Fibroblast of pulmonary artery (primary cell): ENCODE measurements around the gene TMEM273.

Experiments
- DNase-seq: peaks from one replicate; pipeline ENCODE4 v3.0.0-alpha.2; 2010; ENCODE audit warnings: low read depth
- H3K4me3 ChIP-seq: replicated peaks from 2 replicates; pipeline ENCODE4 v1.5.1; 2011; ENCODE audit warnings: low read depth, mild to moderate bottlenecking, control low read depth, low read length, moderate library complexity
- CTCF ChIP-seq: IDR thresholded peaks from 2 replicates; pipeline ENCODE4 v1.5.1; 2011; ENCODE audit warnings: mild to moderate bottlenecking, control low read depth, low read length, inconsistent platforms; ENCODE audit errors: missing control alignments

The TMEM273 gene

GRCh38 chr10:49208996-49209395, 20.8 kb upstream of the TMEM273 start:
- no peak overlapping the region for H3K4me3 ChIP-seq
- TF ChIP-seq CTCF: no peak
- DNase-seq: no peak

DNA sequence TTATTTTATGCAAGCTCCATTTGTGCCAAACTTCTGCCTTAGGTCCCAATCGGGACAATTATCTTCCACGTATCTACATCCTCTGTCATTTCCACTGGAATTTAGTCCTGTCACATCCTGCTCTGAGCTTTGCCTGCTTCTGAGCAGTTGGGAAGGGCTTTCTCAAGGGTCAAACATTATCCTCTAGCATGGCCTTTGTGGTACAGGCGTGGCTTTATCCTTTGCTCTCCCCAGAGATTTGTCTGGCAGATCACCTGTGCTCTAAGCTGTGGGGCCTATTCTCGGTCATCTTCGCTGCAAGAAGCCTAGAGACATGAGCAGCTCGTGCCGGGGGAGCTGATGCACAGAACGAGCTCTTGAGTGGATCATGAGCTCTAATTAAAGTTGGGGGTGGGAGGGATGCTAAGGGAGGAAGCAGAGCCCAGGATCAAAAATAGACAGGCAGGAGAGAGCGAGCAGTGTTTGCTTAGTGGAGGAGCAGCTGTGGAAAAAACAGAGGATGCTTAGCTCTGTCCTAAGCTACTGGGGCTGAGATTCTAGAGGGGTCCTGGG, 19.8 kb upstream of the TMEM273 start:
- H3K4me3 ChIP-seq: no peak overlapping the region
- no peak for TF ChIP-seq CTCF
- DNase-seq: no peak

DNA sequence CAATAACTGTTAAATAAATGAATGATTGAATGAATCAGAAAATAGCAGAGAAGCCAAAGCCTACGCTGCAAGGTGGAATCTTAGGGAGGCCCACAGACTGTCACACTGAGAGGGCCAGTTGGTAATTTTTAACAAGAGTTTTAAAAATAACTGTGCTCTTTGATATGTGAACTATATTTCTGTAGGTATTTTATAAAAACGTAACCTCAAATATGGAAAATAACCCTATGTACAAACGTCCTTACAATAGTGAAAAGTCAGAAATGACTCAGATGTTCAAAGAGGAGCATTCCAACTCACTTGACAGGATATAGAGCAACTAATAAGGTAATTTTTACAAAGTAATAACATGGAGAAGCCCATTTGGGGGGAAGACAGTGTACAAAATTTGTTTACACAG, 18.9 kb upstream of the TMEM273 start:
- no peak for DNase-seq
- TF ChIP-seq CTCF: no peak
- H3K4me3 ChIP-seq: no peak overlapping the region

- H3K4me3 ChIP-seq: no peak overlapping the region
- no peak for DNase-seq
Observed at GRCh38 chr10:49205206-49205605, 17.0 kb upstream of the TMEM273 start.

GRCh38 chr10:49204119-49204518, 15.9 kb upstream of the TMEM273 start:
- TF ChIP-seq CTCF: no peak
- no peak for DNase-seq

More at GRCh38 chr10:49205206-49205605, 17.0 kb upstream of the TMEM273 start:
- no peak for TF ChIP-seq CTCF

GRCh38 chr10:49202266-49202665, 14.1 kb upstream of the TMEM273 start:
- DNase-seq: no peak
- no peak overlapping the region for H3K4me3 ChIP-seq
- TF ChIP-seq CTCF: no peak

More at GRCh38 chr10:49204119-49204518, 15.9 kb upstream of the TMEM273 start:
- H3K4me3 ChIP-seq: no peak overlapping the region

DNA sequence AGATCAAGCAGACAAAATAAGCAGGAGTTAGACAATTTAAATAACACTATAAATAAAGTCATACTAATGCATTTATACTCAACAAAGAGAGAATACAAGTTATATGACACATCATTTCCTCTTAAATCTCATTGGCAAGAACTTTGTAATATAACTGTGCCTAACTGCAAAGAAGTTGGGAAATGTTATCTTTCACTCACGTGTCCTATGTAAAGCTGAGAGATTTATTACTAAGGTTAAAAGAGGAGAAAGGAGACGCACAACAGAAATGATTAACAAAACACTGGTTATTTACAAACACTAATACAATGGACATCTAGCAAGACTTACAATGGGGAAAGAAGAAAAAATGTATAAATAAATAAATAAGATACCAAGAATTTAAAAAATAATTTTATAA, 12.7 kb upstream of the TMEM273 start:
- DNase-seq: peak; percentile 16
- no peak for TF ChIP-seq CTCF
- H3K4me3 ChIP-seq: no peak overlapping the region
